Measurements from ENCODE around the gene RNF114.
A peak's percentile ranks its signal among the peaks of the same experiment; 100 is the strongest.
"Not testable (repeated sequence)": the region's sequence is repeated elsewhere in the genome, so short reads cannot be mapped to it uniquely, and the experiment has no call there.

Gene RNF114

DNA sequence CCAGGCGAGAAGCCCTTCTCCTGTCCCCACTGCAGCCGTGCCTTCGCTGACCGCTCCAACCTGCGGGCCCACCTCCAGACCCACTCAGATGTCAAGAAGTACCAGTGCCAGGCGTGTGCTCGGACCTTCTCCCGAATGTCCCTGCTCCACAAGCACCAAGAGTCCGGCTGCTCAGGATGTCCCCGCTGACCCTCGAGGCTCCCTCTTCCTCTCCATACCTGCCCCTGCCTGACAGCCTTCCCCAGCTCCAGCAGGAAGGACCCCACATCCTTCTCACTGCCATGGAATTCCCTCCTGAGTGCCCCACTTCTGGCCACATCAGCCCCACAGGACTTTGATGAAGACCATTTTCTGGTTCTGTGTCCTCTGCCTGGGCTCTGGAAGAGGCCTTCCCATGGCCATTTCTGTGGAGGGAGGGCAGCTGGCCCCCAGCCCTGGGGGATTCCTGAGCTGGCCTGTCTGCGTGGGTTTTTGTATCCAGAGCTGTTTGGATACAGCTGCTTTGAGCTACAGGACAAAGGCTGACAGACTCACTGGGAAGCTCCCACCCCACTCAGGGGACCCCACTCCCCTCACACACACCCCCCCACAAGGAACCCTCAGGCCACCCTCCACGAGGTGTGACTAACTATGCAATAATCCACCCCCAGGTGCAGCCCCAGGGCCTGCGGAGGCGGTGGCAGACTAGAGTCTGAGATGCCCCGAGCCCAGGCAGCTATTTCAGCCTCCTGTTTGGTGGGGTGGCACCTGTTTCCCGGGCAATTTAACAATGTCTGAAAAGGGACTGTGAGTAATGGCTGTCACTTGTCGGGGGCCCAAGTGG, 51.9 kb downstream of the RNF114 start:
- no peaks in the 10 kb centered on the region for H3K27me3 Mint-ChIP-seq (ENCODE audit: low read depth, poor library complexity)
- peak overlapping the region; percentile 62 for H3K4me3 Mint-ChIP-seq
- H3K36me3 Mint-ChIP-seq (ENCODE audit: low read depth): peaks cover 7% of the 10 kb centered on the region
- no peak for DNase-seq
- H3K9me3 Mint-ChIP-seq: no peaks in the 10 kb centered on the region
- peaks cover 94% of the 10 kb centered on the region for H3K4me1 Mint-ChIP-seq
- TF ChIP-seq, protein P1, sequence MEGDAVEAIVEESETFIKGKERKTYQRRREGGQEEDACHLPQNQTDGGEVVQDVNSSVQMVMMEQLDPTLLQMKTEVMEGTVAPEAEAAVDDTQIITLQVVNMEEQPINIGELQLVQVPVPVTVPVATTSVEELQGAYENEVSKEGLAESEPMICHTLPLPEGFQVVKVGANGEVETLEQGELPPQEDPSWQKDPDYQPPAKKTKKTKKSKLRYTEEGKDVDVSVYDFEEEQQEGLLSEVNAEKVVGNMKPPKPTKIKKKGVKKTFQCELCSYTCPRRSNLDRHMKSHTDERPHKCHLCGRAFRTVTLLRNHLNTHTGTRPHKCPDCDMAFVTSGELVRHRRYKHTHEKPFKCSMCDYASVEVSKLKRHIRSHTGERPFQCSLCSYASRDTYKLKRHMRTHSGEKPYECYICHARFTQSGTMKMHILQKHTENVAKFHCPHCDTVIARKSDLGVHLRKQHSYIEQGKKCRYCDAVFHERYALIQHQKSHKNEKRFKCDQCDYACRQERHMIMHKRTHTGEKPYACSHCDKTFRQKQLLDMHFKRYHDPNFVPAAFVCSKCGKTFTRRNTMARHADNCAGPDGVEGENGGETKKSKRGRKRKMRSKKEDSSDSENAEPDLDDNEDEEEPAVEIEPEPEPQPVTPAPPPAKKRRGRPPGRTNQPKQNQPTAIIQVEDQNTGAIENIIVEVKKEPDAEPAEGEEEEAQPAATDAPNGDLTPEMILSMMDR (IDR thresholded peaks at IDR 0.05): no peak
- H3K27ac Mint-ChIP-seq: peak overlapping the region; percentile 96

DNA sequence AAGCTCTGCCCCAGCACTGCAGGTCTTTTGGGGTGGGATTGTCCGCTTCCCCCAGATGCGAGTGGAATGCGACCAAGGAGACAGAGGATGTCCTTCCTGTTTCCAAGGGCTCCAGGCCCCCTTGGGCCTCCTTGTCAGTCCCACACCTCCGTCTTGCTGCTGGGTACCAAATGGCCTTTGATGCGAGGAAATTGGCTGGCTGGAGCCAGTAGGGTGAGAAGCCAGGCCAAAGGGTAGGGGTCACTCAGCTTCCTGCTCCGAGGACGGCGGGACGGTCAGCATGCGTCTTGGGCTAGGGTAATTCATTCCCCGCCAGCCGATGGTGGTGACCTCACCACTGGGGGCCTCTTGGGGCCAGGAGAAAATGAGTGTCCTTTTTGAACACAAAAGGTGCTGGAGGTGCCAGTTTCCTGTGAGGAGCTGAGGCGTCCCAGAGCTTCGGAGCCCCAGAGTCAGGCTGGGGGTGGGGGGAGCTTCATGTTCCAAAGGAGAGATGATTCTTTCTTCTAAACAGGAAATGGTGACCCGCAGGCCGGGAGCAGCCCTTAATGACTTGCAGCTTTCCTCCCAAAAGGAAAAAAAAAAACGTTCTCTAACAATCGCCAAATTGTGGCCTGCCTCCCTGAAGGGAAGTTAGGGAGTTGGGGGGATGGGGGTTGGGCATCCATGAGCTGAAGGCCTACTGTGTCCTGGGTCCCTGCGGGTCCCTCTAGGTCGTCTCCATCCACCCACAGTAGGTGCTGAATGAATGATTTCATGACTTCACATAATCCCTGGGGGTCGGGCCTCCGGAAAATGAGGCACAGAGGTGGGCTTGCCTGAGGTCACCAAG, 53.3 kb downstream of the RNF114 start:
- DNase-seq: peak; percentile 62
- H3K27me3 Mint-ChIP-seq (ENCODE audit: low read depth, poor library complexity): no peaks in the 10 kb centered on the region
- peaks cover 7% of the 10 kb centered on the region for H3K36me3 Mint-ChIP-seq (ENCODE audit: low read depth)
- TF ChIP-seq, protein P1 (IDR thresholded peaks at IDR 0.05): no peak
- peak overlapping the region; percentile 96 for H3K27ac Mint-ChIP-seq
- H3K9me3 Mint-ChIP-seq: no peaks in the 10 kb centered on the region
- peaks cover 94% of the 10 kb centered on the region for H3K4me1 Mint-ChIP-seq
- peak overlapping the region; percentile 62 for H3K4me3 Mint-ChIP-seq

DNA sequence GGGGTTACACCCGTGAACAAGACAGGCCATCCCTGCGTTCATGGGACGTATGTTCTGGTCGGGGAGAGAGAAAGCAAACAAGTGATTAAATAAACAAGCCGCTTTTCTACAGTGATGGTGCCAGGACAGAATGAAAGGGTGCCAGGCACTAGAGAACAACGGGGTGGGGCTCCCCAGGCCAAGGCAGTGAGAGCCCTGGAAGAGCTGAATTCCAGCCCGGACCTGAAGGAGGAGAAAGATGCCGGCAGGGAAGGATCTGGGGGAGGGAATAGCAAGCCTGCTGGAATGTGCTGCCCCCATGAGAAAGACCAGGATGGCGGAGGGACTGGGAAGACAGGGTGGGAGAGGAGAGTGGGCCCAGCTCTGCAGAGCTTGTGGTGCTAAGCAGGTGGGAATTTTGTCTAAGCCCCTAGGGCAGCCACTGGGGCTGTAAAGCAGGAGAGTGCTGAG, 54.1 kb downstream of the RNF114 start:
- Mint-ChIP-seq H3K4me3 (peak overlapping the region; percentile 7), H3K4me1 (peaks cover 90% of the 10 kb centered on the region), H3K36me3 (ENCODE audit: low read depth) (peaks cover 2% of the 10 kb centered on the region), H3K27me3 (ENCODE audit: low read depth, poor library complexity) (no peaks in the 10 kb centered on the region), H3K9me3 (no peaks in the 10 kb centered on the region), H3K27ac (peak overlapping the region; percentile 96)
- DNase-seq: no peak
- TF ChIP-seq, protein P1 (IDR thresholded peaks at IDR 0.05): no peak

GRCh38 chr20:49993301-49993751, 57.1 kb downstream of the RNF114 start:
- no peak for DNase-seq
- Mint-ChIP-seq H3K4me3 (no peak overlapping the region), H3K27ac (peak overlapping the region; percentile 78), H3K36me3 (ENCODE audit: low read depth) (no peaks in the 10 kb centered on the region), H3K4me1 (peaks cover 75% of the 10 kb centered on the region), H3K27me3 (ENCODE audit: low read depth, poor library complexity) (peaks cover 4% of the 10 kb centered on the region), H3K9me3 (no peaks in the 10 kb centered on the region)
- TF ChIP-seq, protein P1 (IDR thresholded peaks at IDR 0.05): no peak

DNA sequence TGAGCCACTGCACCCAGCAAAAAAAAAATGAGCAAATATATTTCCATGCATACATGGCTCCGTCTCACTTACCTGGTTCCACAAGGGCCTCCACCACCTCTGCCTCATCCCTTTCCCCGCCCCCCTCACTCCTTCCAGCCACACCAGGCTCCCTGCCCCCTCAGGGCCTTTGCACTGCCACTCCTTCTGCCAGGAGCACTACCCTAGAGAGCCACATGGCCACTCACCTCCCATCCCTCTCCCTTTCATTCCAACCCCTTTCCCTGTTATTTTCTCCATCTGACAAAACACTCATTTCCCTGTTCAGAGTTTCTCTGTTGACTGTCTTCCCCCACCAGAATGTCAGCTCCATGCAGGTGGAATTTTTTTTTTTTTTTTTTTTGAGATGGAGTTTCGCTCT, 59.4 kb downstream of the RNF114 start:
- Mint-ChIP-seq H3K4me3 (no peak overlapping the region), H3K27me3 (ENCODE audit: low read depth, poor library complexity) (peaks cover 4% of the 10 kb centered on the region), H3K36me3 (ENCODE audit: low read depth) (no peaks in the 10 kb centered on the region), H3K27ac (no peak overlapping the region), H3K9me3 (no peaks in the 10 kb centered on the region), H3K4me1 (peaks cover 66% of the 10 kb centered on the region)
- TF ChIP-seq, protein P1 (IDR thresholded peaks at IDR 0.05): no peak
- DNase-seq: no peak

GRCh38 chr20:49998478-49999188, 62.4 kb downstream of the RNF114 start:
- not testable (repeated sequence) for H3K4me3 Mint-ChIP-seq; H3K27ac Mint-ChIP-seq; H3K36me3 Mint-ChIP-seq (ENCODE audit: low read depth); H3K9me3 Mint-ChIP-seq; H3K27me3 Mint-ChIP-seq (ENCODE audit: low read depth, poor library complexity); DNase-seq
- peaks cover 53% of the 10 kb centered on the region for H3K4me1 Mint-ChIP-seq
